Heart right ventricle (tissue), 16 donors: ENCODE measurements around the gene MYH9. TPM values are rescaled to one million over a fixed set of nuclear protein-coding genes. Genes with fewer than 3 reads are reported as not detected.
A peak's percentile ranks its signal among the peaks of the same experiment; 100 is the strongest.

Experiments used
- ATAC-seq, 8 donors: fragments of 200-7000 bp; cut with Tn5 transposase; one replicate each; pipeline ENCODE4 v1.9.1; 2020; ENCODE audit warnings: mild to moderate bottlenecking in 8 of 8, moderate library complexity in 8 of 8, moderate number of reproducible peaks in 1 of 8
- DNase-seq, 2 donors: peaks; one replicate each; pipeline ENCODE4 v3.0.0-alpha.2; 2020
- H3K27ac ChIP-seq, 10 donors: fragments of 200-600 bp; sonication (generic) in 2 of 10; one replicate each; pipeline versions ENCODE4 v1.5.0 to v1.8.0; 2020 to 2022; ENCODE audit warnings: mild to moderate bottlenecking in 3 of 10
- H3K27me3 ChIP-seq, 7 donors: fragments of 200-600 bp; one replicate each; pipeline ENCODE4 v1.8.0; 2021 to 2022; ENCODE audit warnings: mild to moderate bottlenecking in 2 of 7
- H3K36me3 ChIP-seq, 9 donors: fragments of 200-600 bp; sonication (generic) in 1 of 9; one replicate each; pipeline versions ENCODE4 v1.5.0 to v1.8.0; 2020 to 2022; ENCODE audit warnings: mild to moderate bottlenecking in 2 of 9
- H3K4me1 ChIP-seq, 9 donors: fragments of 200-600 bp; sonication (generic) in 1 of 9; one replicate each; pipeline versions ENCODE4 v1.5.0 to v1.8.0; 2020 to 2022; ENCODE audit warnings: mild to moderate bottlenecking in 4 of 9
- H3K4me3 ChIP-seq, 10 donors: fragments of 200-600 bp; sonication (generic) in 2 of 10; one replicate each; pipeline versions ENCODE4 v1.5.0 to v1.8.0; 2020 to 2022; ENCODE audit warnings: mild to moderate bottlenecking in 7 of 10, moderate library complexity in 2 of 10
- H3K9me3 ChIP-seq, 11 donors: fragments of 200-600 bp in 10 of 11; sonication (generic) in 2 of 11; one replicate each; pipeline versions ENCODE4 v1.5.0 to v1.8.0; 2013 to 2022; ENCODE audit warnings: mild to moderate bottlenecking in 2 of 11, control low read depth in 1 of 11, moderate library complexity in 1 of 11
- WGBS, 2 donors: extraction: QIAGEN DNeasy Blood & Tissue Kit; methylation state at CpG; one replicate each; pipeline ENCODE4 v1.1.7; 2013; ENCODE audit warnings: inconsistent platforms in 1 of 2; 5-methylcytosine and 5-hydroxymethylcytosine counted together
- intact Hi-C, 10 donors: fragments of 100-400 bp; cut with DNase I; formaldehyde crosslinking; loops; one replicate each; pipeline versions ENCODE4 v1.11.1 to v1.14.2; 2022
- polyA plus RNA-seq, 2 donors: library from polyadenylated mRNA; stranded (reverse); fragments of 200-250 nt; gene quantifications; one replicate each; pipeline ENCODE4 v1.2.3, GENCODE V29; 2013
- total RNA-seq, 10 donors: library from RNA; stranded (reverse); fragmentation: NEBNext Ultra II Directional in 3 of 10; extraction: Animal tissue kit (Norgen Biotek cat#: 25700) in 3 of 10; gene quantifications; one replicate each; pipeline versions ENCODE4 v1.2.1 to v1.2.4, GENCODE V29; 2021 to 2023
- TF ChIP-seq, protein P1 (sequence below), 9 donors: fragments of 200-600 bp; sonication (generic) in 2 of 9; IDR thresholded peaks; one replicate each; pipeline versions ENCODE4 v1.5.0 to v1.8.0; 2021 to 2022; ENCODE audit warnings: antibody characterized with exemption in 9 of 9, mild to moderate bottlenecking in 5 of 9, moderate library complexity in 1 of 9
- donor health status: Arrhythmogenic right ventricular cardiomyopathy.
- donor health status: ischemic (EF 13 %, LVEDD 7.1; RV severe dilation, severe dysfunction).
- donor health status: healthy with polysubstance abuse.
- donor health status: DM: no; HTN: yes; CAD: no.
- donor health status: DM: no; HTN: no; CAD: no.
- donor health status: ischemic (EF 25% LVEDD 6.9; RV normal size, moderate dysfunction).
- donor health status: ischemic (EF 25% LVEDD 5.7; RV mildly dilated, moderate dysfunction).
- donor health status: healthy.
- donor health status: DM: yes; HTN: yes; CAD: no.
- donor health status: Ischemic cardiomyopathy.
- donor health status: ischemic (EF 35%, LVEDD 5.7; RV mildly dilated, moderate dysfunction).
- donor health status: nonischemic (EF 11% LVEDD 7.7; RV severe dilation, severe dysfunction).
- donor health status: DM: yes; HTN: yes; CAD: no.
- donor health status: PGD.
- donor health status: ischemic (EF 29% LVEDD 5.4; RV normal size, mild dysfunction).
- donor health status: nonischemic (EF 23%, LVEDD 6.1; RV moderate dilation, normal function).

The MYH9 gene
- total and polyA plus RNA-seq, 12 donors = 132 to 345 (median 189) TPM

DNA sequence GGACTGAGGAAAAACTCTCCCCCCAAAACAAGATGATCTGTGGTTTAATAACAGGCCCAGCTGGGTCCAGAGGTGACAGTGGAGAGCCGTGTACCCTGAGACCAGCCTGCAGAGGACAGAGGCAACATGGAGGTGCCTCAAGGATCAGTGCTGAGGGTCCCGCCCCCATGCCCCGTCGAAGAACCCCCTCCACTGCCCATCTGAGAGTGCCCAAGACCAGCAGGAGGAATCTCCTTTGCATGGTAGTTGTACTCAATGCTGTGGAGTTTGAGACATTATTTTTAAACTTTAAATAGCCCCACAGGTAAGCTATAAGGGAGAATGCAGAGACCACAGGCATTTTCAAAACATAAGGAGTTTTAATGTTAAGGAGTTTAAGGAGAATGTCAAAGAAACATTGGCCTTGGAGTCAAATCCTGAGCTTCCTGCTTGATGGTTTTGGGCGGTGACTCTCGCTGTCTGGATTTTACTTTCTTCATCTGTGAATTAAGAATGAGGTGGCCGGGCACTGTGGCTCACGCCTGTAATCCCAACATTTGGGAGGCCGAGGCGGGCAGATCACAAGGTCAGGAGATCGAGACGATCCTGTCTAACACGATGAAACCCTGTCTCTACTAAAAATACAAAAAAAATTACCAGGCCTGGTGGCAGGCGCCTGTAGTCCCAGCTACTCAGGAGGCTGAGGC, 128.0 kb downstream of the MYH9 start:
- DNase-seq (no peak), ATAC-seq (no peak)
- H3K27ac ChIP-seq = peak overlapping the region in 9 of 10 donors; percentile 64 to 86 (median 69)
- no peaks in the 10 kb centered on the region for H3K9me3 ChIP-seq
- intact Hi-C loops = loop anchor here in 2 of 10 donors (5.0 to 10.0 kb wide), 2 partner anchors 55 to 62 kb away; partner anchors contain the start of gene APOL4 (in 1 of the 2)
- WGBS, 2 donors = 58 to 68% methylated on average over 14 of the region's 14 CpGs
- H3K4me3 ChIP-seq = no peak overlapping the region
- H3K27me3 ChIP-seq = no peaks in the 10 kb centered on the region
- peaks cover 10 to 58% (median 41%) of the 10 kb centered on the region in 9 donors for H3K4me1 ChIP-seq
- H3K36me3 ChIP-seq = peaks cover 0 to 81% (median 5%) of the 10 kb centered on the region in 9 donors
- TF ChIP-seq, protein P1, sequence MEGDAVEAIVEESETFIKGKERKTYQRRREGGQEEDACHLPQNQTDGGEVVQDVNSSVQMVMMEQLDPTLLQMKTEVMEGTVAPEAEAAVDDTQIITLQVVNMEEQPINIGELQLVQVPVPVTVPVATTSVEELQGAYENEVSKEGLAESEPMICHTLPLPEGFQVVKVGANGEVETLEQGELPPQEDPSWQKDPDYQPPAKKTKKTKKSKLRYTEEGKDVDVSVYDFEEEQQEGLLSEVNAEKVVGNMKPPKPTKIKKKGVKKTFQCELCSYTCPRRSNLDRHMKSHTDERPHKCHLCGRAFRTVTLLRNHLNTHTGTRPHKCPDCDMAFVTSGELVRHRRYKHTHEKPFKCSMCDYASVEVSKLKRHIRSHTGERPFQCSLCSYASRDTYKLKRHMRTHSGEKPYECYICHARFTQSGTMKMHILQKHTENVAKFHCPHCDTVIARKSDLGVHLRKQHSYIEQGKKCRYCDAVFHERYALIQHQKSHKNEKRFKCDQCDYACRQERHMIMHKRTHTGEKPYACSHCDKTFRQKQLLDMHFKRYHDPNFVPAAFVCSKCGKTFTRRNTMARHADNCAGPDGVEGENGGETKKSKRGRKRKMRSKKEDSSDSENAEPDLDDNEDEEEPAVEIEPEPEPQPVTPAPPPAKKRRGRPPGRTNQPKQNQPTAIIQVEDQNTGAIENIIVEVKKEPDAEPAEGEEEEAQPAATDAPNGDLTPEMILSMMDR (IDR thresholded peaks at IDR 0.05) = no peak

DNA sequence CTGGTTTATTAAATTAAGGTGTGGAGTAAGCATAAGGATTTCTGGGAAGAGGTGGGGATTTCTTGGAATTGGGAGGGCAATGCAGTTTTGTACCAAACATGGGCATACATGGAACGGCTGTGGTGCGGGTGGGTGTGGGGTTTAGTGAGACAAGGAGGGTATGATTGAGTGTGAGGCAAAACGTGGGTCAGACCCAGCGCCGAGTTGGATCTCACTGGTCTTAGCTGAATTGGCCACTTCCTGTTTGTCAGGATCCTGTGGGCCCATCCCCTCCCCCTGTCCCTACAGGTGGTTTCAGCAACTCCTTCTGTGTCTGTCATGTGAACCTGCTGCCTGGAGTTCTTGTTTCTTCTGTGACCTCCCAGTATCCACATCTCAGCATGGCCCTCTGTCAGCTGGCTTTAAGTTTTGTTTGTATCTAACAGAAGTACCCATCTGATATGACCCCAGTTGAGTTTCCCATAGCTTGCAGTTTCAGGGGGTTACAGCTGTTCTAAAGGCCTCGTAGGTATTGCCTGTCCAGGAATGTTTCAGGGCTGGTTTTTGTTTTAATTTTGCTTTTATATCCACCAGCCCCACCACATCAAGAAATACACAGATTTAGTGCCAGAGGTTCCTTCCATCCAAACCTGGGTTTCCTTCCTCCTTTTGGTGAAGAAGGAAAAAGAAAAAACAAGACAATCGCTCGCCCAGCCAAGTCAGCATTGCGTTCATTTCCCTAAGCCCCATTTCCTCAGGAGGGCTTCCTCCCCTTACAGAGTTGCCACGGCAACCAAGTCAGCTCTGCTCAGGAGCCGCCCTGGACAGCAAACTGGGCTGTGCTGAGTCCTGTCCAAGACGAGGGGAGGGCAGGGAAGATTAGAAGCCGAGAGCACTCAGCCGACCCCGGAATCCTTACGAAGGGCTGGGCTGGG, 128.8 kb downstream of the MYH9 start:
- H3K36me3 ChIP-seq = peaks cover 0 to 74% (median 5%) of the 10 kb centered on the region in 9 donors
- 39 to 51% methylated on average over 16 of the region's 16 CpGs for WGBS, 2 donors
- ATAC-seq (peak in 7 of 8 donors; percentile 32 to 70 (median 47)), DNase-seq (peak in 1 of 2 donors; percentile 46)
- H3K4me3 ChIP-seq = no peak overlapping the region
- peaks cover 13 to 66% (median 49%) of the 10 kb centered on the region in 9 donors for H3K4me1 ChIP-seq
- intact Hi-C loops = loop anchor here in 2 of 10 donors (5.0 to 10.0 kb wide), 2 partner anchors 54 to 62 kb away; partner anchors contain the start of gene APOL4 (in 1 of the 2)
- TF ChIP-seq, protein P1 (IDR thresholded peaks at IDR 0.05) = no peak
- H3K9me3 ChIP-seq = no peaks in the 10 kb centered on the region
- no peaks in the 10 kb centered on the region for H3K27me3 ChIP-seq
- H3K27ac ChIP-seq = peak overlapping the region in 9 of 10 donors; percentile 64 to 86 (median 69)

DNA sequence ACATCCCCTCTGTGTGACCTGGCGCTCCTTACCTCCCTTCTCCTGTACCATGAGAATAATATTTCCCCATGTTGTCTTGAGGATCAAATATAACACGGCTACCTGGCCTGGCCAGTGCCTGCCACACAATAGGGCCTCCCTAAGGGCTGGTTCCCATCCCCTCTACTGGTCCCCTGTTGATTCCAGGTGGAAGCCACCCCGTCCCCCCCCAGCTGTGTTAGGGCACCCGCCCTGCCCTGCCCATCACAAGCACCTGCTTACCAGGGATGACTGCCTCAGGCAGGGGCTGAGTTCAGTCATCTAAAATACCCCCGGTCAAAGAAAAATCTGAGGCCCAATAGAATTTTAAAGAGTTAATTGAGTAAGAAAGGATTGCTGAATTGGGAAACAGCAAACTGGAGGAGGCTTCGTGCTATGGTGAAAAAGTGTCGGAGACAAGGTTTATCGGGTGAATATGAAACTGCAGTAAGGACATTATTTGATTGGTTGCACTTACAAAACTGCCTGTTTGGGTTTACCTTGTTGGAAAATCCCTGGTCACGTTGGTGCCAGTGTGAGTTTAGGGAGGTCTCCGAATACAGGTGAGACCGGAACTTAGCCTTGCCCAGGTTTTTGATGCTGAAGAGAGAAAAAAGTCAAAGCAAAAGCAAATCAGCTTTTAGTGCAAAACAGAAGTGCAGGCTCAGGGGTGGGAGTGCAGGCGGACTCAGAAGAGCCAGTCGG, 129.7 kb downstream of the MYH9 start:
- peaks cover 0 to 65% (median 5%) of the 10 kb centered on the region in 9 donors for H3K36me3 ChIP-seq

More for the DNA sequence above, 129.7 kb downstream of the MYH9 start:
- Histone ChIP-seq H3K27ac (peak overlapping the region in 9 of 10 donors; percentile 32 to 86 (median 68)), H3K9me3 (no peaks in the 10 kb centered on the region), H3K4me1 (peaks cover 13 to 74% (median 55%) of the 10 kb centered on the region in 9 donors), H3K27me3 (no peaks in the 10 kb centered on the region), H3K4me3 (no peak overlapping the region)
- WGBS, 2 donors = 93 to 94% methylated on average over 13 of the region's 13 CpGs
- intact Hi-C loops = loop anchor here in 2 of 10 donors (5.0 to 10.0 kb wide), 2 partner anchors 53 to 61 kb away; partner anchors contain the start of gene APOL4 (in 1 of the 2)
- no peak for ATAC-seq
- TF ChIP-seq, protein P1 (IDR thresholded peaks at IDR 0.05) = no peak
- no peak for DNase-seq
